ENCODE data around the gene STYXL1. TPM values are rescaled to one million over a fixed set of nuclear protein-coding genes. Genes with fewer than 3 reads are reported as not detected.
"Not testable (repeated sequence)": the region's sequence is repeated elsewhere in the genome, so short reads cannot be mapped to it uniquely, and the experiment has no call there.

The STYXL1 gene
- total RNA-seq, 2 donors from 2014 or later: 9.3 to 14.6 TPM

DNA sequence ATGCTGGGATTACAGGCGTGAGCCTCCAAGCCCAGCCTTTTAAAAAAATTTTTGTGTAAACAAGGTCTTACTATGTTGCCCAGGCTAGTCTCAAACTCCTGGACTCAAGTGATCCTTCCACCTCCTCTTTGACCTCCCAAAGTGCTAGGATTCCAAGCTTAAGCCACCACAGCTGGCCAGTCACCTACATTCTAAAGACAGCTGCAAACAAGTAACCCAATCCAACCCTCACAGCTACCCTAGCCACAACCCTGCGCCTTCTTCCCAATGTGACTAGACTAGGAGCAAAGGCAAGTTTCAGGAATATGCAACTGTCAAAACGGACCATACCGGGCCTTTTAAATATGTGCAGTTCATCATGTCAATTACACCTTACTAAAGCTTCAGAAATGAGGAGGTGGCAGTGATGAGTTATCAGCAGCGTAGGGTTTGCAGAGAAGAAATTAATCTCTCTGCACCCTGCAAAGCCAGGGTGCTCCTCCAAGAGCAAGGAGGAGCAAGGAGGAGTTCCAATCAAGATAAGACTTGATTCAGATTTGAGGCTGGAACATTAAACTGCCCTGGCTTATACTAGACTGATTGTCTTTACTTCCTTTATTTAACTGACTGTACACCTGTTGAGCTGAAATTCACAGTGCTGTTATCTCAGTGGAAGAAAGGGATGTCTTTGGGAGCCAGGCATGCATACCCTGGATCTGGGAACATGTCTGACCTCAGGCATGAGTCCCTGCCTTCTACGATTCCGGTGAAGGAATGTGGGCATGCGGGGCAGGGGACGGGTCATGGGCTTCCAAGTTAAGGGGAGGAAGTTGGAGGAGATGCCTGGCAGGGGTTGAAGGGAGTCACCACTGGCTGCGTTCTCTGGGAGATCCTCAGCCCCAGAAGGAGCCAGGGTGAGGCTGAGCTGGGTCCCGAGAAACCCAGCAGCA is 37.9 kb downstream of the STYXL1 start:
- peak overlapping the region; percentile 75 to 79 for H3K27ac ChIP-seq
- ATAC-seq (ENCODE audit: insufficient number of reproducible peaks, low FRiP score, low read depth): no peak
- no peak for DNase-seq (ENCODE audit: low spot score)

DNA sequence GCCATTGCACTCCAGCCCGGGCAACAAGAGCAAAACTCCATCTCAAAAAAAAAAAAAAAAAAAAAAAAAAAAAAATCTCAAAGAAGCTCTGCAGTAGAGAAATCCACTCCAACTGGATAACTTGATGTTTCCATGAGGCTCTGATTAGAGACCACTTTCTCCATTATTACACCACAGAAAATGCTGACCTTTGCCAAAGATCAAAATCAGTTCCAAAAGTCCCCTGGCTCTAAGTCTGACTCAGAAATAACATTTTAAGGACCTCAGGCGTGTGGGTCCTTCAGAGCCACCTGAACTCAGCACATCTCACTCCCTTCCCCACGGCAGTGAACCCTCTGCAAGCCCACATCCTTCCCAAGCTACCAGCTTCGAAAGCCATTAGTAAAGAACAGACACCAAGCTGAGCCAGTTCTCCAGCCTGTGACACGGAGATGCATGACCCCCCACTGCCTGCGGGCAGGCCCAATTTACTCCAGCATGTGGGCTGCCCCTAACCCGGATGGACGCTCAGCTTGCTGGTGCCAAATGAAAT is 39.6 kb downstream of the STYXL1 start:
- TF ChIP-seq, protein P1, sequence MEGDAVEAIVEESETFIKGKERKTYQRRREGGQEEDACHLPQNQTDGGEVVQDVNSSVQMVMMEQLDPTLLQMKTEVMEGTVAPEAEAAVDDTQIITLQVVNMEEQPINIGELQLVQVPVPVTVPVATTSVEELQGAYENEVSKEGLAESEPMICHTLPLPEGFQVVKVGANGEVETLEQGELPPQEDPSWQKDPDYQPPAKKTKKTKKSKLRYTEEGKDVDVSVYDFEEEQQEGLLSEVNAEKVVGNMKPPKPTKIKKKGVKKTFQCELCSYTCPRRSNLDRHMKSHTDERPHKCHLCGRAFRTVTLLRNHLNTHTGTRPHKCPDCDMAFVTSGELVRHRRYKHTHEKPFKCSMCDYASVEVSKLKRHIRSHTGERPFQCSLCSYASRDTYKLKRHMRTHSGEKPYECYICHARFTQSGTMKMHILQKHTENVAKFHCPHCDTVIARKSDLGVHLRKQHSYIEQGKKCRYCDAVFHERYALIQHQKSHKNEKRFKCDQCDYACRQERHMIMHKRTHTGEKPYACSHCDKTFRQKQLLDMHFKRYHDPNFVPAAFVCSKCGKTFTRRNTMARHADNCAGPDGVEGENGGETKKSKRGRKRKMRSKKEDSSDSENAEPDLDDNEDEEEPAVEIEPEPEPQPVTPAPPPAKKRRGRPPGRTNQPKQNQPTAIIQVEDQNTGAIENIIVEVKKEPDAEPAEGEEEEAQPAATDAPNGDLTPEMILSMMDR (IDR thresholded peaks at IDR 0.05): no peak

More for the DNA sequence above, 37.9 kb downstream of the STYXL1 start:
- TF ChIP-seq, protein P1 (IDR thresholded peaks at IDR 0.05): no peak
- Histone ChIP-seq H3K4me3 (no peak overlapping the region), H3K9me3 (no peaks in the 10 kb centered on the region), H3K36me3 (no peaks in the 10 kb centered on the region), H3K27me3 (replicated peaks; ENCODE audit: insufficient read depth) (no peaks in the 10 kb centered on the region), H3K4me1 (ENCODE audit: control insufficient read depth in 1 of 2, low read depth in 2 of 2) (peaks cover 28 to 31% of the 10 kb centered on the region in 2 donors)

DNA sequence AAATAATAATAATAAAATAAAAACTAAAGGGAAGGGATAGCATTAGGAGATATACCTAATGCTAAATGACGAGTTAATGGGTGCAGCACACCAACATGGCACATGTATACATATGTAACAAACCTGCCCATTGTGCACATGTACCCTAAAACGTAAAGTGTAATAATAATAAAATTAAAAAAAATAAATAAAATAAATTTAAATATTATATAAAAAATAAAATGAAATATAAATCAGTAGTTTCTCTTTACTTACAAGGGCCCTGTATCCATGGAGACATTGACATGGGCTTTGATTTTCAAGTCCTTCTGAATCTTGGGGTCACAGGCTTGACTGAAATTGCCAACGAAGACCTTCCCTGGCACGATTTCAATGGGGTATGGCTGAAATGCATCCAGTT is 42.8 kb downstream of the STYXL1 start:
- Histone ChIP-seq H3K36me3 (peaks cover 11% of the 10 kb centered on the region), H3K4me1 (ENCODE audit: control insufficient read depth in 1 of 2, low read depth in 2 of 2) (peaks cover 8 to 10% of the 10 kb centered on the region in 2 donors)

More for the DNA sequence above, 39.6 kb downstream of the STYXL1 start:
- Histone ChIP-seq H3K9me3 (no peaks in the 10 kb centered on the region), H3K4me3 (no peak overlapping the region), H3K36me3 (peaks cover 7% of the 10 kb centered on the region), H3K27me3 (replicated peaks; ENCODE audit: insufficient read depth) (no peaks in the 10 kb centered on the region), H3K4me1 (ENCODE audit: control insufficient read depth in 1 of 2, low read depth in 2 of 2) (peaks cover 28 to 31% of the 10 kb centered on the region in 2 donors), H3K27ac (no peak overlapping the region)
- no peak for DNase-seq (ENCODE audit: low spot score)
- ATAC-seq (ENCODE audit: insufficient number of reproducible peaks, low FRiP score, low read depth): no peak

DNA sequence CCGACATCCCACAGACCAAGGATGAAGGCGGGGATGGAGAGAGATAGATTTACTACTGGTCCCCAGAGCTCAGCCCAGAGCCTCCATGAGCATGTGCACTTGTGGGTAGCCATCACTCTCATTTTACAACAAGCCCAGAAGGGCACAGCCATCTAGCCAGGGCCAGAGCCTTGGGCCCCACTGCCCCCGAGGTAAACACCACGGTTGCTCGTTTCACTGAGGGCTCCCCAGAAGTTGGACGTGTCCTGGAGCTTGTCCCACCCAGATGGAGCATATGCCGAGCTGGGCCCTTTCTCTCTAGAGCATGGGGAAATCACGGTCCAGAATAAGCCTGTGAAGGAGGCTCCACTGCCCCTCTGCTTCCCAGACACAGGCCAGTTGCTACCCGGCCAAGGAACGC is 44.4 kb downstream of the STYXL1 start:
- DNase-seq (ENCODE audit: low spot score) (no peak), ATAC-seq (ENCODE audit: insufficient number of reproducible peaks, low FRiP score, low read depth) (no peak)
- Histone ChIP-seq H3K27ac (no peak overlapping the region), H3K4me1 (ENCODE audit: control insufficient read depth in 1 of 2, low read depth in 2 of 2) (no peaks in the 10 kb centered on the region), H3K9me3 (no peaks in the 10 kb centered on the region), H3K27me3 (replicated peaks; ENCODE audit: insufficient read depth) (no peaks in the 10 kb centered on the region), H3K36me3 (peaks cover 11% of the 10 kb centered on the region), H3K4me3 (no peak overlapping the region)
- TF ChIP-seq, protein P1 (IDR thresholded peaks at IDR 0.05): no peak

More for the DNA sequence above, 42.8 kb downstream of the STYXL1 start:
- DNase-seq (ENCODE audit: low spot score); H3K4me3 ChIP-seq; ATAC-seq (ENCODE audit: insufficient number of reproducible peaks, low FRiP score, low read depth); H3K9me3 ChIP-seq; H3K27me3 ChIP-seq (replicated peaks; ENCODE audit: insufficient read depth); H3K27ac ChIP-seq: not testable (repeated sequence)

DNA sequence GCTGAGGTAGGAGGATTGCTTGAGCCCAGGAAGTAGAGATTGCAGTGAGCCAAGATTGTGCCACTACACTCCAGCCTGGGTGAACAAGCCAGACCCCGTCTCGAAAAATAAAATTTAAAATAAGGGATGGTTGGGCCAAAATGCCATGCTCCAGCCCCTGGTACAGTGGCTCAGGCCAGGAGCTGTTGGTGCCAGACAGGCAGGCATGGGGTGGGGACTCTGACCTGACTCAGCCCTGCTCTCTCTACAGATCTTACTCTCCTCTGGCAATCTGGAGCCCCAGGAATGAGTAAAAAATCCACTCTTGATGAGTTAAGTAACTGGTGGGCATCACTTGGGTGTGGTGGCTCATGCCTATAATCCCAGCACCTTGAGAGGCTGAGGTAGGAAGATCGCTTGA is 45.0 kb downstream of the STYXL1 start:
- DNase-seq (ENCODE audit: low spot score) (no peak), ATAC-seq (ENCODE audit: insufficient number of reproducible peaks, low FRiP score, low read depth) (no peak)
- Histone ChIP-seq H3K27ac (no peak overlapping the region), H3K27me3 (replicated peaks; ENCODE audit: insufficient read depth) (no peaks in the 10 kb centered on the region), H3K4me1 (ENCODE audit: control insufficient read depth in 1 of 2, low read depth in 2 of 2) (no peaks in the 10 kb centered on the region), H3K9me3 (no peaks in the 10 kb centered on the region), H3K36me3 (peaks cover 11% of the 10 kb centered on the region), H3K4me3 (no peak overlapping the region)
- TF ChIP-seq, protein P1 (IDR thresholded peaks at IDR 0.05): no peak

Measured in thoracic aorta (tissue), 2 donors.